NB4 (cell line): ENCODE results near the gene MRPL45.

Experiments
- CTCF ChIP-seq: IDR thresholded peaks from one replicate; pipeline ENCODE4 v1.5.1; 2012; ENCODE audit warnings: low read depth, low read length
- MAX ChIP-seq: IDR thresholded peaks from 2 replicates; pipeline ENCODE4 v1.6.1; 2011; ENCODE audit warnings: low read depth, low read length

GRCh38 chr17:38355251-38355650 lies 58.3 kb downstream of the MRPL45 start:
- TF ChIP-seq CTCF = no peak
- TF ChIP-seq MAX = no peak
